ENCODE measurements around the gene APRT.

GRCh38 chr16:88815227-88815626, 3.5 kb upstream of the APRT start:
- TF ChIP-seq CTCF (IDR thresholded peaks at IDR 0.05): no peak
- TF ChIP-seq POLR2AphosphoS5 (IDR thresholded peaks at IDR 0.05): no peak
- TF ChIP-seq POLR2A (IDR thresholded peaks at IDR 0.05; ENCODE audit: low read depth): no peak
- TF ChIP-seq EP300 (IDR thresholded peaks at IDR 0.05): no peak

Data from esophagus muscularis mucosa (tissue), 4 donors.